DMS114 treated with DMSO at 0.1 percent for 48 hours (cell line): Measurements from ENCODE around the gene MOK.

Experiments used
- DNase-seq: peaks from one replicate; lab custom pipeline; 2025; ENCODE audit not compliant: unreplicated experiment; lab: John Stamatoyannopoulos, UW

Gene MOK

DNA sequence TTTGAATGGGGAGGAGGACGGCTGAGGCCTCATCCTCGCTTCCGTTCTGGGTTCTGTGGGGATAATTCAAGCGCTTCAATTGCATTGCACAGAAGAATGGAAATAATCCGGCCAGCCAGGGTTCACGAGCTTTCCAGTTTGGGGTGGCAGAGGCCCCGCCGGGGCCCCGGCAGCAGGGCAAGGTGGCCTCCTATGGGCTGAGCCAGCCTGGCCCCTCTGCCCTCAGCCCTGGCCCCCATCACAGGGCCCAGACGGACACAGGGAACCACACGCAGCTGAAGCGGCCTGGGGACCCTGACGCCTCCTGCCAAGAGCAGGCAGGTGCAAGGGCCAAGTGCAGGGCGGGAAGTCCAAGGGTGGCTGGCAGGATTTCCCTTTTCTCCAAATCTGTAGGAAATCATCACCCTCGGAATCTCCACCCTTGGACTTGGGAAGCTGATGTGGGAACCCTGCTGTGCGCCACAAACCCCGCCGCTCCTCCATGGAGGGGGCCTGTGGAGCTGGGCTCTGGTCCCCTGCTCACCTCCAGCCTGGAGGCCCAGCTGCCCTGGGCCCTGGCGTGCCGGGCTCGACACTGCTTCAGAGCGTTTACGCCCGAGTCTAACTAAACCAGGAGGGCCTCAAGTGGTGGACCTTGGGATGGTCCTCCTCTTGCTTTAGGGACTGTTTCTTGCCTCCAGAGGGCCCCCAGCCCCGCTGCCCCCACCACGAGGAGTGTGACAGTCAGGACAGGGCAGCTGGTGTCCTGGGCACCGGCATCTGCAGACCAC, 78.4 kb downstream of the MOK start:
- no peak for DNase-seq

DNA sequence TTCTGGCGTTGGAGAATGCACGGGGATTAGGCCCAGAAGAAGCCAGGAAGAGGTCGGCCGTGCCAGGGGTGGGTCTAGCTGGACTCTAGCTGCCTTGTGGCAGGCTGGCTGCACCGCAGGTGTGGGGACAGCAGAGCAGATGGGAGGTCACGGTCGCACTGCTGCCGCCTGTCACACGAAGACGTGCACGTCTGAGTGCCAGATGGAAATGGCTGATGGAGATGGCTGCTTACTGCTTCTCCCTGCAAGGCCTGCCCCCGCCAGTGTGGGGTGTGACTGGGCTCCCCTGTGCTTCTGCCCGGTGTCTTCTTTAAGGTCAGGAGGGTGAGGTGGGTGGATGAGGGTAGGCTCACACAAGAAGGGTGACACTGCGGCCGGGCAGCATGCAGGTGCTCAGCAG, 79.0 kb downstream of the MOK start:
- DNase-seq, result no peak

DNA sequence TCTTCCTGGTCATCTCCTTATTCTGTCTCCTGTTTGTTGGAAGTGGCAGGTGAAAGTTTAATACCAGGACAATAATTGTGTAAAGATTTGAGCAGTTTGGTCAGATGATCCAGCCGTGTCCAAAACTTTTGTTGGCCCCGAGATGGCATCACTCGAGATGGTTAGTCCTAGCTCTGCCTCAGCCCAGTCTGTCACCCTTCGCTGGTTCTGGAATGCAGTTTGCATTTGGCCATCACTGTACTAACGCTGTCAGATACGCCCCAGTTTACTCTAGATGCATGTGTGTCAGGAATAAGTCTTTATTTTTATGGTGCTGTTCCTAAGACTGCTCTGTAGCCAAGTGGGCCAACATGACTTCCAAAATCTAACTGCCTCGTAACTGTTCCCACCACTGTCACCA, 79.6 kb downstream of the MOK start:
- DNase-seq, result no peak

DNA sequence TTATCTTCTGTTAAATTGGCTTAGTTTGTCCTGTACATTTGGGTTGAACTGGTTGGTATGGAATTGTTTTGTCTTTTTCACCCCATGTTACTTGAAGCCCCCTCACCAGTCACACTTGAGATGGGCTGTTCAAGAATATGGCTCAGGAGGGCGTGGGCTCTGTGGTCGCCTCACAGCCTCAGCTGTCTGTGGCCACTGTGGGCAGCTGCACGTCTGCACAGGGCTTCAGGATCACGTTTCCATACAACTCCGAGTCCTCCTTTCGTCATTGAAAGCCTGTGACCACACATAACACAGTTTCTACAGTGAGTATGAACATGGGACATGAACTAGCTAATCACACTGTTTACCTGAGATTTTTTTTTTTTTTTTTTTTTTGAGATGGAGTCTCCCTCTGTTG, 81.3 kb downstream of the MOK start:
- no peak for DNase-seq

DNA sequence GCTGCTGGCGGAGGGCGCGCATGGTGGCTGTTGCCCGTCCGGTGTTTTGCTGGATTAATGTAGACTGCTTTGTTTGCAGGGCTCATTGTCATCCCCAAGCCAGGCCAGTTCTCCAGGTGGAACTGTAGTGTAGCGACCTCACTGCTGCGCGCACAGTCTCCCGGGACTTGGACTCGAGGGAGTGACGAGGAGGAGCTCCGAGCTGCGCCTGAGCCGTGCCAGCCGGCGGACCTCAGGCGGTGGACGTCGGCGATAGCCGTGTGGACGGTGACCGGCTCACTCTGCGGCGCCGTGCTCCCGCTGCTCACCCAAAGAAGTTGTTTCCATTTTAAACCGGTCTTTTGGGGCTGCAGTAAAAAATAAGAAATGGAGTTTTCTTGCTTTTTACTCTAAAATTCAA, 82.2 kb downstream of the MOK start:
- no peak for DNase-seq

DNA sequence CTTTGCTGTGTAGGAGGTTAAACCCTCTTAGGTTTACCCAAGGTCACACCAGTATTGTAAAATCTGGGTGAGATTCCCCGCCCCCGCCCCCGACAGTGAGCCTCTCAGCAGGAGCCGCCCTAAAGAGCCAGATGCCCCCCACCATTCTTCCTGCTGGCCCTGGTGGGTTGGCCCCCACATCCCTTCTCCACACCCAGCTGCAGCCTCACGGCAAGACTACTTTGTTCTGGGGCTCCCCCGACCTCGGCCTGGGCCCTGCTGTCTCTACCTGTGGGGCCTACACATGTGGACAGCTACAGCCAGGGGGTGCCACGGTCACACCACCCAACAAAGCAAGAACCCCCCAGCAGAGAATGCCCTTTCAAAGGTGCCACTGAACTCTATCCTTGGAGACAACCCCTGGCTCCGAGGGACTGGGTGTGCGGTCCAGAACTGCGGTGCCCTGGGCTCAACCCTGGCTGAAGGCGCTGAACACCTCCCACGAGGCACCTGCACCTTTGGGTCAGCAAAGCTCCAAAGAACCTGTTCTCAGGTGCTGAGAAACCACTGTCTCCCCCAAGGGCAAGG, 82.9 kb downstream of the MOK start:
- DNase-seq, result no peak

DNA sequence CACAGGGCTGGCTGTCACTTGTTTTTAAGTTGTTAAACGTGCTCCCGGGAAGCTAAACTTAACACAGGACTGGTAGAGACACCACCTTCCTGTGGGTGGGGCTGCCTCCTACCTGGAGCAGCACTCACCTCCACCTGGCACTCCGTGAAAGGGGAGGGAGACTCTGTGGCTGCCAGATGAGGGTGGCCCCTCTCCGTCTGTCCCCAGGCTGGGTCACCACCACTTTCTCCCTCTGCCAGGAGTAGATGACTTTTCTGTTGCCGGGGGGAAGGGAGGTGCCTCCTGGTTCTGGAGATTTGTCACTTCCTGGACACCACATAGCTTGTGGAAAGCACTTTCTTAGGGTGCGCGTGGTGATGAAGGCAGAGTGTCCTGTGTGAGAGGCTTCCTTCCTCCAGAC, 83.9 kb downstream of the MOK start:
- no peak for DNase-seq

DNA sequence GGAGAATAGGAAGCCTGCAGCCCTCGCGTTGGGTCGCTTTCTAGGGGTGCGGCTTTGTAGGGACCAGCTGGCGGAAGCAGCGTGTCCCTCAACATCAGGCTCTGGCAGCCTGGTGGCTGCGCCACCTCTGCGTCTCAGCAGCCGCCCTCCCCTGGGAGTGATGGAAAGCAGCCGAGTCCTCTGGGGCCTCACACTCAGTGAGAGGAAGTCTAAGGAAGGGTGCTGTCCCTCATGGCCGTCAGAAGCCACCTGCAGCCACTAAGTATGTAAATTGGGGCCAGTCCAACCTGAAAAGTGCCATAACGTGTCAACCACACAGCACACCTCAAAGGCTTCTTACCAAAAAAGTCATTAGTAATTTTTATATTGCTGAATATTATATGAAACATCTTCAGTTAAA, 84.9 kb downstream of the MOK start:
- no peak for DNase-seq

DNA sequence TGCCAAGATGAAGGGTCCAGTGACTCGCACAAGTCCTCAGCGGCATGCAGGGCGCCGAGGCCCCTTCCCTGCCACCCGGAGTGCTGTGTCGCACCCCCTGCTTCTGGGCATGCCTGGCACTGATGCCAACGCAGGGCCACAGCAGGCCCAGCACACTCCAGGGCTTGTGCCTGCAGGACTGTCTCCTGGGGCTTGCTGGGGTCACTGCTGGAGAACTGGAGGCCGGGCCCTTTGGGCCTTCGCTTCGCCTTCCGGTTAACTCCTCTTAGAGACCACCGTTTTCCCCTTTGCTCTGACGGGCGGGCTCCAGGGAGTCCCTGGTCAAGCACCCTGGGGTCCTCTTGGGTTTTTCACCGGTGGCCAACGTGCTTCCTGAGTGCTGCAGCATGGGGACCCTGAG, 85.6 kb downstream of the MOK start:
- no peak for DNase-seq

DNA sequence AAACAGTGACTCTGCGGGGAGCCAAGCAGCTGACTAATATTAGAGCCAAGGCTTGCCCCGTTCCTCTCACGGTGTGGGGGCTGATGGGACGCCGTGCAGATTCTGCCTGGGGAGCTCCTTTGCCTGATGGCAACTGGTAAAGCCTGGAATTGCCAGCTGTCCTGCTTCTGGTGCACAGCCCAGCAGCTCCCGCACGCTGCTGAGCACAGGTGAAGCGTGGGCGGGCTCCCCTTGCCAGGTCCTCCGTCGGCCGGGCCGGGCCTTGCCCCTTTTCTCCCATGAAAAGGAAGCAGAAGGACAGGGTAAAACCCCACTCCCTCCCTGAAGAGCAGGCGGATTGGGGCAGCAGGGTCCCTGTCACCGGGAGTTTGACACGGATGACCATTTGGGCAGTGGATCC, 86.3 kb downstream of the MOK start:
- DNase-seq, result no peak

DNA sequence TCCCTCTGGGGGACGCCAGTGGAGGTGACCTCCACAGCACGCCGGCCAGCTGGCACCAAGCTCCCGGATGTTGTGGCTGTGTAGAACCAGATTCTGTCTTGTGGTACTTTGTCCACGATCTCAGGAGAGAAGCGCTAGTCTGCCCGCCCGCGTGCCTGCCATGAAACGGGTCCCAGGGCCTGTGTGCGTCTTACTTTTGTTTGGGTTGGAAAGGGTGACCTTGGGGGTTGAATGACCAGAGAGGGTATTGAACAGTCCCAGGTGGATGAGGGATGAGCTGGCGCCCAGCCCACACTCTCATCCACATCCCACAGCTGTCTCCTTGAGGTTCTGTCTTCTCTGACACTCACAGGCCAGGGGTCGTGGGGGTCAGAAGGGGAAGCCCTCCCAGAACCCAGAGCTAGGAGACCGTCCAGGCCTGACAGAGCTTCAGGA, 87.0 kb downstream of the MOK start:
- no peak for DNase-seq

DNA sequence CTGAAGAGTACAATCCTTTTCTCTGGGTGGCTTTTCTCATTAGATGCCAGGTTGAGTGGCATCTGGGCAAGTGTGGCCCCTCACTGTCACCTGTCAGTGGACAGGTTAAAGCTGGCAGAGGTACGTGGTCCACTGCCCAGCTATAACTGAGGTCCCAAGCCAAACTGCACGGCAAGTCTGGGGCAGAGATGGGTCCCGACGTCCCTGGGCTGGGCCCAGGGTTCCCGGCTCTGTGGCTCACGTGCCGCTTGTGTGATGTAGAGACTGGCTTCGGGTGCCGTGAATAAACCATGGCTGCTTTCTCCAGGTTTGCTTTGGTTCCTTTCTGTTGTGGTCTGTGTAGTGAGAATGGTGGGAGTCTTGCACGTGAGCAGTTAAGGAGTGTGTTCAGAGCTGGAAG, 87.6 kb downstream of the MOK start:
- no peak for DNase-seq

DNA sequence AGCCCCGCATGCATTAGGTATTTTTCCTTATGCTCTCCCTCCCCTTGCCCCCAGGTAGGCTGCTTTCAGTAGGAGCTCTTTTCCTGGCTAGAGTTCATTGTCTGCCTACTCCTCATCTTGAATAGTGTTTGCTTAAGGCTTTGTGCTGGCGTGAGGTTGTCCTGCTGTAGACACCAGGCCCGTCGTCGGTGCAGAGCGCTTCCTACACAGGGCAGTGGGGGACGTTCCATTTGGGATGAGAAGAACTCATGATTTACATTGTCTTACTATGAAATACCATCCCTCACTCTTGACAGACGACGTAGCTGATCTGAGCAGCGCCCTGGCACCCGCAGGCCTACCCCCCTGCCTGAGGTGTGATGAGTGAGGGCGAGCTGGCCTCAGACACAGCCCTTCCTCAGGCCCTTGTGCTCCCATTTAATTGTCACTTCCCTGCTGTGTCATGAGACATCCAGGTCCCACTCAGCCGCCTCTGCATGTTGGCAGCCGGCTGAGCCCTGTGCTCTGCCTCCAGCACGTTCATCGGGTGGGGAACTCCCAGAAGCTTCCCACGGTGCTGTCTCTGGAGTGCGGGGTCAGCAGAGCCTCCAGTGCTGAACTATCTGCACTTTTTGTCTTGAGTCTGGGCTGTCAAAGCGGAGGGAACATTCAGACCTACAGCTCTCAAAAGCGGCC, 89.3 kb downstream of the MOK start:
- no peak for DNase-seq

DNA sequence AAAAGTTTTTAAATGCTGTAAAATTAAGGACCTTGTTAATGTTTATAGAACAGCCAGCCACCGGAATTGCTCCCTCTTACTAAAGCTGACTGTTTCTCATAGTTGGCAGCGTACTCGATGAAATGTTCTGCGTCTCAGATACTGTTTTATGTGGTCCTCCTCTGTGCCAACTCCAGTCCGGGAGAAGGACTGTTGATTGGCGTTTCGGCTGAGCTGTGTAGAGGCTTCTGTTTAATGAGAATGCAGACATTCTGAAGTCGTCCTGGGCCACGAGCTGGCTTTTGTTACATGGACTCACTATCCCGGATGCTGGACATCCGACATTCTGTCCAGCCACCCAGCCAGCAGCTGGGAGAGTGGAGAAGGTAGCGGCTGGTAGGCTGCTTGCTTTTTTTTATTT, 89.9 kb downstream of the MOK start:
- no peak for DNase-seq

DNA sequence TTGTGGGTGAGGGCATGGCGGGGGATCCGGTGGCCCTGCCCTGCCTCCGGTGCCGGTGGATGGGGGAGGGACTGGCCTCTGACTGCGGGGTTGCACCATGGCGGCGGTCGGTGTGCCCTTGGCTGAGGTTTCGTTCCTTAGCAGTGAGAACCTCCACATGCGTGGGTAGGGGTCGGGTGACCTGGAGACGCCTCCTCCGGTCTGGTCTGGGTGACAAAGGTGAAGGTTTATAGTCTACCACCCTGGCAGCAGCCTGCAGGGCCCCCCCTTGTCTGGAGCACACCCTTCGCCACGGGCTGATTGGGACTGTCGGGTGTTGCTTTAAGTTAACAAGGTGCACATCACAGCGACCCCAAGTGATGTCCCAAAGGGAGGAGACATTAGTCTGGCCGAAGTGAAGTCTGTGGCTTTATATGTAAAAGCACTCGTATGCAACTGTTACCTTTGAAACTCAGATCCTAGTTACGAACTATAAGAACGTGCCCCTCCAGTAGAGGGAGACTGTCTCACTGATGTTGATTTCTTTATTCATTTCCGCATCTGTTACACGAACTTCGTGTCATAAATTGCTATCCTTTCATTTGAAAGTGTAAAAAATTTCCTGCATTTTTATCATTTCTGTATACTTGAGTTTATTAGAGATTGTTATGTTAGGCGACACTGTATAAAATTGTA, 90.8 kb downstream of the MOK start:
- DNase-seq, result peak; percentile 6

DNA sequence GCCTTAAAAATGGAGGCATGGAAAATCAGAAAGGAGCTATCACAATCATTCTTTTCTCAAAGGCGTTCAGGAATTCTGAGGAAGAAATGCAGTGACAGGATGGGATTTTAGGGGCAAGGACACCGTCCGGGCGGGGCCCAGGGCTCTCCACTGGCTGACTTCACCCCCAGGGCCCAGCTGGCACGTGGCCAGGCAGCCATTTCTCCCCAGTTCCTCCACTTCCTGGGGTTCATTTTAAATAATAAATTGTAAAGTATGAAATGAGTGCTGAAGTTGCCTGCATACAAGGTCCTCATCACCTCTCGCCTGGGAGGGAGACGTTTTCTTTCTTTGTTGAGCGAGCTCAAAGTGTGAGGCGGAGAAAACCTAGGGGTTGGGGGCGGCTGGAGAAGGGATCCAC, 91.5 kb downstream of the MOK start:
- no peak for DNase-seq

DNA sequence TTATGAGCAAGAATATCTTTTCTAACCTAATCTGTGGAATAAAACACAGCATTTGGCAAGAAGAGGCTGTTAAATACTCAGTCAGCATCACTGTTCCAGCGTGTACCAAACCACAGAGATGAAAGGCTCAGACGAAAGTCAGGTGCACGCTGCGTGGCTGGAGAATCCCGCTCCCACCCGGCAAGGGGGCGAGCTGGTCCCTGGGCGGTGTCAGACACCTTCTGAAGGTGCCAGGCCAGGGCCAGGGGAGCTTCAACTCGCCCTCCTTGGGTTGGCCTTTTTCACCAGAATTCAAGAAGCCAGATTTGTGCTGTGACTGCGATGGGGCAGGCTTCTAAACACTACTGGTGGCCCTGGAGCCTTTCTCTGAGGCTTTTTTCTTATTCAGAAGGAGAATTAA, 92.1 kb downstream of the MOK start:
- no peak for DNase-seq

DNA sequence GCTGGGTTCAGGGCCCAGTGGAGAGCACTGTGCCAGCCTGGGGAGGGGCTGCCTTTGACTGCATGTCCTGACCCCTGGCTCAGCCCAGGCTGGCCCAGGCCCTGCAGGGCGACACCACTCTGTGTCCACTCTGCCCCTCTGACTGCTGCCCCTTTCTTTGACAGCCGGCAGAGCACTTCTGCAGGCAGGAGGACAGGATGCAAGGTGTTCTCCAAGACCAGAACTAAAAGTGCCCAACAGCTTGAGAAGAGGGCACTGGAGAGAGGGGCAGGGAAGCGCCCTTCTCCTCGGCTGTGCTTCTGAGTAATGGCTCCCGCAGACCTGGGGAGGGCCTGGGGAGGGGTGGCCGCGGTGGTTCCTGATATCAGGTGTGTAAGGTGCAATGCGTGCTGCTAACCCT, 92.6 kb downstream of the MOK start:
- DNase-seq, result no peak

DNA sequence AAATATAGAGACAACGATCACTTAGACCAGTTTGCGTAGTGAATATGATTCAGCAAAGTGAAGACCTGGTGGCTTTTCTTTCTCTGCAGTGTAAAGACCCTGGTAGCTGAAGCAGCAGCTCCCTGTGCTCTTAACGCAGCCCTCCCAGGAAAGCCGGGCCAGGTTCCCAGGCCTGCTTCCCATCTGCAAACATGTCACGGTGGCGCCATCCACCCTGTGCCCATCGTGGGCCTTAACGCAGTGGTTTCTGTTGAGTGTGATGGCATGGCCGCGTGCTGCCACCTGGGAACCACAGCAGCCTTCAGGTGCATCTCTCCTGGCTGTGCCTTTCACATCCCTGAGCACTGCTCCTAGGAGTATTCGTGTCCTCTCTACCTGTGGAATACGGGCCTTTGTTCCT, 93.7 kb downstream of the MOK start:
- DNase-seq, result no peak

DNA sequence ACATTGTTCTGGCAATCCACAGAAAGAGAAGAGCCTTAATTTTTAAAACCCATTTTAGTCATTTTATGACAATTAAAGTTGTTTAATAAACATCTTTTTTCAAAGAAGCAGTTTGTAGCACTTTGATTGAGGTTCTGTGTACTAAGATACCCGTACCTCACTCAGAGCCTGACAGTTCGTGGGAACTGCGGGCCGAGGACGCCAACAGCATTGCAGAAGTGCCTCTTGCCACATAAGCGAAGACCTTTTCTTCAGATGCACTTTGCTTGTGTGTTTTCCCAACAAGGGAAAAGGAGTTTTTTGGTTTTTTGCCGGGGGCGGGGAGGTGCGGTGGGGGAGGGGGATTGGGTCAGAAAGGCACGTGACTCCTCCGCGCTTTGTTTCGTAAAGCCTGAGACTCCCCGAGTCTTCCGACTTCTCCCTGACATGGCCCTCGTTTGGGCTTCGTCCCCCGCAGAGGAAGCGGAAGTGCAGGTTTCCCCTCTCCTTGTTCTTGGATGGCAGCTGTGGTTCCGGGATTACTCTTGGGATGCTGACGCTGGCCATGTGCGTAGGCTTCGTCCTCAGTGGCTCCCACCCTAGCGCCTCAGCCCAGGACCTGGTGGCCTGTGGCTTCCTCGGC, 94.4 kb downstream of the MOK start:
- DNase-seq, result no peak

DNA sequence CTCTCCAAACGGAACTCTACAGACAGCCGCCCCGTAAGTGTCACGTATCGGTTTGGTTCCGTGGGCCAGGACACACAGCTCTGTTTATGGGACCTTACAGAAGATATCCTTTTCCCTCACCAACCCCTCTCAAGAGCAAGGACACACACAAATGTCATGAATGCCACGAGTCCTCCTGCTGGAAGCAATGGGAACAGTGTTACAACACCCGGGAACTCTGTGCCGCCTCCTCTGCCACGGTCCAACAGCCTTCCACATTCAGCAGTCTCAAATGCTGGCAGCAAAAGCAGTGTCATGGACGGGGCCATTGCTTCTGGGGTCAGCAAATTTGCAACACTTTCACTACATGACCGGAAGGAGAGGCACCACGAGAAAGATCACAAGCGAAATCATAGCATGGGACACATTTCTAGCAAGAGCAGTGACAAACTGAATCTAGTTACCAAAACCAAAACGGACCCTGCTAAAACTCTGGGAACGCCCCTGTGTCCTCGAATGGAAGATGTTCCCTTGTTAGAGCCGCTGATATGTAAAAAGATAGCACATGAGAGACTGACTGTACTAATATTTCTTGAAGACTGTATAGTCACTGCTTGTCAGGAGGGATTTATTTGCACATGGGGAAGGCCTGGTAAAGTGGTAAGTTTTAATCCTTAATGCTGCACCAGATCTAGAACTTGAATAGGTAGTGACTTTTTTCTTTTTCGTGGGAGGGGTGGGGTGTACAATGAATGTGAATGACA, 95.6 kb downstream of the MOK start:
- DNase-seq, result peak; percentile 10
